CD1c-positive myeloid dendritic cell (primary cell): ENCODE results near the gene ACAA1.
A peak's percentile ranks its signal among the peaks of the same experiment; 100 is the strongest.

Source experiments
- DNase-seq: peaks from one replicate; pipeline ENCODE4 v3.0.0-alpha.2; 2016; ENCODE audit errors: extremely low spot score

ACAA1 gene

DNA sequence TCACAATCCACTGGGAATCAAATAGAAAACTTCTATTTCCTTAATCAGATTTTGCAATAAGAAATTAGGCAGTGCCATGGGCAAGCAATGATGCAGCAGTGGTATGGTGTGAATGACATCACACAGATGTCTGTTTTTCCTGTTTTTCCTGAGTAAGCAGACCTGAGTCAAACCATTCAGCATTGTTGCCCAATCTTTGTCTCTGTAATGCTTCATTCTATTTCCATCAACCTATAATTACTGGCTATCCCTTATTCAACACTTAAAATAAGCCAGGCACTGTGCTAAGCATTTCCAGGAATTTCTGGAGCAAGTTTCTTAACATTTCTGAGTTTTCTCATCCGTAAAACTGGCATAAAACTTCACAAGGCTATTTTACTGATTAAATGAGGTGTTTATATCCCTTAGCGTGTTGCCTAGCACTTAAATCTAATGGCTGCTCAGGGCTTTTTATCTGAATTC, 17.1 kb upstream of the ACAA1 start:
- DNase-seq, result peak; percentile 84

DNA sequence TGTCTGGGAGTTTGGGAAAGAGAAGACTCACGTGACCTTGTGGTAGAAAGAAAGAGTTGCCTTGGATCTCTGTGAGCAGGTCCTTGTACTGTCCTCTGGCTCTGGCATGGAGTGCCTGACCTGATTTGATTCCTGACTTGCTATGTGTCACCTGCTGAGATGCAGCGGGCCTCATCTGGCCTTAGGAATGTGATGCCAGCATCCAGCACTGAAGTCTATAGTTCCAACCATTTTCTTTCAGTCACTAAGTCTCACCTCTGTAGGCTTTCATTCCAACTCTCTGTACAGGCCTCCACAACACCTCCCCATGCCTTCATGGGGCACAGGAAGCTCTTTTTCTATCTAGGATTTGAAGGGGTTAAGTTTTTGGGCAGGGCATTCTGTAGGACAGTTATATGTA, 16.3 kb upstream of the ACAA1 start:
- no peak for DNase-seq

DNA sequence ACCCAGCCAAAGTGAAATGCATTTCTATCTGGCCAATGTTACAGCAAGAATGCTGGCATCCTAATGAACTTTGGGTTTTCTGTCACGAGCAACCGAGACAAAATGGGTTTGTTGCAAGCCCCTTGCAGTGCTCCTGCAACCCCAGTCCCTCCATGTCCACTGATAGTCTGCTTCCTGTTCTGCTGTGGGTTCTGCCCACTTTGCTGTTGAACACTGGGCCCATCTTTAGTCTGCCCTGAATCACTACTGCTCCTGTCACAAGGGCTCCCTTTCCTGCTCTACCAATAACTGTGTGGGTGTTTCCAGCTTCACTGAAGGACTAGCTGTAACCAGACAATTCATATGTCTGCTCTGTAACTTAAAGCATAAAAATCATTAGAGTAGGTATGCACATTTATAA, 15.7 kb upstream of the ACAA1 start:
- DNase-seq, result peak; percentile 68

DNA sequence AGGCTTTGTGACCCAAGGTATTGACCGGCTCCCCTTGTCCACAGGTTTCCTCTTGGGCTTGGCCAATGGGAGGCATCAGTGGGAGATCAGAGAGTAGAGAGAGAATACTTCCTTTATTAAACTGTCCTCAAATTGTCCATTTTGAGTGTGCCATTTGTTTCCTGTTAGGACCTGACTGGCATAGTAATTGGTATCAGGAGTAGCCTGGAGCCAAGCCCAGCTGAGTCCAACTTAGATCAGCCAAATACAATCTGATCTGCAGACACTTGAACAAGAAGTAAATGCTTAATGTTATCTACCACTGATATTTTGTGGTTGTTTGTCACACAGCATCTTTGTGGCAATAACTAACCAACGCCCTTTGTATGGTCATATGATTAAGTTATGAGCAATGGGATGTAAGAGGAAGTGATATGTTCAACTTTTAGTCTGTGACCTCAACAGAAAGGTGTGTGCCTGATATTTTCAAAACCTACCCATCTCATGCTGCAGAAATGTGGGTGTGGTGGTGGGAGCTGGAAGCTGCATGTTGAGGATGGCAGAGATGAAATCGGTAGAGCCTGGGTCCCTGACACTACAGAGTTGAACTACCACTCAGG, 14.8 kb upstream of the ACAA1 start:
- peak; percentile 80 for DNase-seq

DNA sequence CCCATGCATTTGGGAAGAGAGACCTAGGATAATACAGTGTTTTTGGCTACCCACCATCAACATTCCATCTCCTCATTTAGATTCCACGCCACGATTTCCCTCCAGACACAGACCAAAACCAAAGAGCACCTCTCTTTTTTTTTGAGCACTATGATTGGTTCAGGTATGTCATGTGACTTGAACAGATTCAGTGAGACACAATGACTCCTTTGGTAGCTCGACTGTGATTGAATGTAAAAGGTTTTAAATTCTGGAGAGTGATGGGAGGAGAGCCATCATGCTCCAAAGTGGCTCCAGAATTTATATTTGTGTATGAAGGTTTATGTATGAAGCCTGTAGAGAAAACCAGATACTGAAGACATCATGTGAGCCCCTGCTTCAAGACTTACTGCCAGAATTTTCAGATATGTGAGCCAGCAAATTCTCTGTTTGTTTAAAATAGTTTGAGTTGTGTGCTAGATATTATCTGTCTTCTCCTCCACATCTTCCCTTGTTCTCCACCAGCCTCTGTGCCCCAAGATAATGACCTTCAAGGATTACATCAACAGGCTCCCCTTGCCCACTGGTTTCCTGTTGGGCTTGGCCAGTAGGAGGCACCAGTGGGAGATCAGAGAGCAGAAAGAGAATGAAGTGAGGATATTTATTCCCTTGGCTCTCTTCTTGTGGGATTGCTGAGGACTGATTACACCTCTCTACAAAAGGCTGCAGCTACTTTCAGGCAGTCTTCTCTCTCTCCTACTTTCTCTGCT, 14.0 kb upstream of the ACAA1 start:
- no peak for DNase-seq

DNA sequence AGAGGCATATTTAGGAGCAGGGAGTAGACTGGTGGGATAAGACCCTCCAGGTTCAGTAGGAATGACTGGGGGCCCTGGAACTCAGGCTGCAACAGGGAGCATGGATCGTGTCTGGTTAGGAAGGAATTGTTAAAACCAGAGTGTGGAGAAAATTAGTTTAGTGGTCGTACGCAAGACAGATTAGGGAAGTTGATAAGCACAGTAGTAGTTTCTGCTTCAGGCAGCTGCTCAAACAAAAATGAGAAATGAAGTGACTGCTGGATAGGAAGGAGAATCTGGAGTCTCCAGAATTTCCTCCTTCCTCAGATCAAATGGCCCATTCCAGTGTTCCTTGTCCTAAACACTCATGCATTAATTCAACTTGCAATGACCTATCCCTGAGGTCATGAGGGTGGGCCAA, 12.8 kb upstream of the ACAA1 start:
- DNase-seq, result peak; percentile 61

DNA sequence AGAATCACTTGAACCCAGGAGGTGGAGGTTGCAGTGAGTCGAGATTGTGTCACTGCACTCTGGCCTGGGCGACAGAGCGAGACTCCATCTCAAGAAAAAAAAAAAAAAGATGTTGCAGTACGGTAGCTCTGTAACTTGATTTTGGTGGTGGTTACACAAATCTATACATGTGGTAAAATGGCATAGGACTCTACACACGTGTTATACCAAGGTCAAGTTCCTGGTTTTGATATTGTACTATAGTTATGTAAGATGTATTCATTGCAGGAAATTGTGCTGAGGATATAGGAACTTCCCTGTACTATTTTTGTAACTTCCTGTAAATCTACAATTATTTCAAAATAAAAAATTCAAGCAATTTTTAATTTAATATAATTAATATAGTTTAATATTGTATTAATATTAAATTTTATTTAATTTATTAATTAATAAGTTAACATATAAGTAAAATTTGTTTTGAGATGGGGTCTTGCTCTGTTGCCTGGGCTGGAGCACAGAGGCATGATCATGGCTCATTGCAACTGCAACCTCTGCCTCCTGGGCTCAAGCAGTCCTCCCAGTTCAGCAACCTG, 11.5 kb upstream of the ACAA1 start:
- peak; percentile 87 for DNase-seq

DNA sequence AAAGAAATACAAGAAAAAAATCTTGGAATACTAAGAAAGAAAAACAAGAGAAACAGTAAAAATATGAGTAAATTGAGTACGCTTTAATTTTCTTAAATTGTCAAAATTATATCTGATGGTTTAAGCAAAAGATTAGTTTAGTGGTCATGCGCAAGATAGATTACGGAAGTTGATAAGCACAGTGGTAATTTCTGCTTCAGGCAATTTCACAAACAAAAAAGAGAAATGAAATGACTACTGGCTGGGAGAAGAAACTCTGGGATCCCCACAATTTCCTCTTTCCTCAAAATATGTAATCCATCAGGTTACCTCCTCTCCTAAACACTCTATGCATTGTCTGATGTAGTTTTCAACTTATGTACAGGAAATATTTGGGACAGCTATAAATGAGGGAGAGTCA, 10.5 kb upstream of the ACAA1 start:
- DNase-seq, result peak; percentile 89

DNA sequence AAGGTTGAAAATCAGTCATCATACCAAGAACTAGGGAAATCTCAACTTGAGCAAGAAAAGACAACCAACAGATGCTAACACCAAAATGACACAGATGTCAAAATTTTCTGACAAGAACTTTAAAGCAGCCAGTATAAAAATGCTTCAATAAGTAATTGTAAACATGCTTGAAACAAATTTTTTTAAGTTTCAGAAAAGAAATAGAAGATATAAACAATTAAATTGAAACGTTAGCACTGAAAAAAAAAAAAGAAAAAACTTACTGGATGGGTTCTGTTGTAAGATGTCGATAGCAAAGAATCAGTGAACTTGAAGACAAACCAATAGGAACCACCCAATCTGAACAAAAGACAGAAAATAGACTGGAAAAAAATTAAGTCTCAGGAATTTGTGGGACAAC, 9.6 kb upstream of the ACAA1 start:
- no peak for DNase-seq

DNA sequence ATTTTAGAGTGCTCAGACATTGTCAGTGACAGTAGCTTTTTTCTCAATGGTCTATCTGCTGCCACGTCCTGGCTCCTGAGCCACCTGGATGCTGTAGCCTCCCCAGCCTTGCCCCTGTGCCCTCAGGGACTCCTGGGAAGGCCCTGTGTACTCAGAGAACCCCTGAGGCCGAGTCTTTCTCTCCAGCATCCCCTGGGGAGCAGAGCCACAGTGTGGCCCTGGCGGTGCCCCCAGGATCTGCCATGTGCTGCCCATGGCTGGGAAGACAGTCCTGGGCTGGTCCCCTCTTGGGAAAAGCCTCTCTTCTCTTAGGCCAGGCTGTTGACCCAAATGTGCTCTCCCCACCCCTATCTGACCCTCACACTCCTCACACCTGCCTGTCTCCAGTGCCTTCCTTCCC, 6.6 kb upstream of the ACAA1 start:
- DNase-seq, result no peak

DNA sequence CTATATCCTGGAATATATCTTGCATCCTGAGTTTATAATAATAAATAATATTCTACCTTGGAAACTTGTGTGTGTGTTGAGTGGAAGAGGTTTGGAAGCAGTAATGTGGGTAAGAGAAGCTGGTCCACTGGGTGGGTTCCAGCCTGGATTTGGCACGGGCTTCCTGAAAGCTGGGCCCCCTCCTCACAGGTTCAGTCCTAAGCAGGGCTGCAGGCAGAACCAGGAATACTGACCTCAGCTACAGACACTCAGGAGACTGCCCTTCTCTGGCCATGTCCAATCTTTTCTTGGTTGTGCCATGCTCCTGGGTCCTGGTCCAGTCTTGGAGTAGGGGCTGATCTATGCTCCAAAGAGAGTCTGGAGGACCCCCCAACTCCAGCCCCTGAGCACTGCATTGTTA, 6.0 kb upstream of the ACAA1 start:
- DNase-seq, result no peak

DNA sequence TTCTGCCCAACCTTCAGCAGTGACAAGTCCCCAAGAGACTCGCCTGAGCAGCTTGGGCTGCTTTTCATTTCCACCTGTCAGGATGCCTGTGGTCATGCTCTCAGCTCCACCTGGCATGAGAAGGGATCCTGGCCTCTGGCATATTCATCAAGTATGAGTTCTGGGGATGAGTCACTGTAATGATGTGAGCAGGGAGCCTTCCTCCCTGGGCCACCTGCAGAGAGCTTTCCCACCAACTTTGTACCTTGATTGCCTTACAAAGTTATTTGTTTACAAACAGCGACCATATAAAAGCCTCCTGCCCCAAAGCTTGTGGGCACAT, 5.0 kb upstream of the ACAA1 start:
- DNase-seq, result no peak

DNA sequence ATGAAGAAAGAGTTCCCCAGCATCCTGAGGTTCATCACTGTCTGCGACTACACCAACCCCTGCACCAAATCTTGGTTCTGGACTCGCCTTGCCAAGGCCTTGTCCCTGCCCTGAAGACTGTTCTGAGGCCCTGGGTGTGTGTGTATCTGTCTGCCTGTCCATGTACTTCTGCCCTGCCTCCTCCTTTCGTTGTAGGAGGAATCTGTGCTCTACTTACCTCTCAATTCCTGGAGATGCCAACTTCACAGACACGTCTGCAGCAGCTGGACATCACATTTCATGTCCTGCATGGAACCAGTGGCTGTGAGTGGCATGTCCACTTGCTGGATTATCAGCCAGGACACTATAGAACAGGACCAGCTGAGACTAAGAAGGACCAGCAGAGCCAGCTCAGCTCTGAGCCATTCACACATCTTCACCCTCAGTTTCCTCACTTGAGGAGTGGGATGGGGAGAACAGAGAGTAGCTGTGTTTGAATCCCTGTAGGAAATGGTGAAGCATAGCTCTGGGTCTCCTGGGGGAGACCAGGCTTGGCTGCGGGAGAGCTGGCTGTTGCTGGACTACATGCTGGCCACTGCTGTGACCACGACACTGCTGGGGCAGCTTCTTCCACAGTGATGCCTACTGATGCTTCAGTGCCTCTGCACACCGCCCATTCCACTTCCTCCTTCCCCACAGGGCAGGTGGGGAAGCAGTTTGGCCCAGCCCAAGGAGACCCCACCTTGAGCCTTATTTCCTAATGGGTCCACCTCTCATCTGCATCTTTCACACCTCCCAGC, 4.4 kb upstream of the ACAA1 start:
- DNase-seq, result no peak

DNA sequence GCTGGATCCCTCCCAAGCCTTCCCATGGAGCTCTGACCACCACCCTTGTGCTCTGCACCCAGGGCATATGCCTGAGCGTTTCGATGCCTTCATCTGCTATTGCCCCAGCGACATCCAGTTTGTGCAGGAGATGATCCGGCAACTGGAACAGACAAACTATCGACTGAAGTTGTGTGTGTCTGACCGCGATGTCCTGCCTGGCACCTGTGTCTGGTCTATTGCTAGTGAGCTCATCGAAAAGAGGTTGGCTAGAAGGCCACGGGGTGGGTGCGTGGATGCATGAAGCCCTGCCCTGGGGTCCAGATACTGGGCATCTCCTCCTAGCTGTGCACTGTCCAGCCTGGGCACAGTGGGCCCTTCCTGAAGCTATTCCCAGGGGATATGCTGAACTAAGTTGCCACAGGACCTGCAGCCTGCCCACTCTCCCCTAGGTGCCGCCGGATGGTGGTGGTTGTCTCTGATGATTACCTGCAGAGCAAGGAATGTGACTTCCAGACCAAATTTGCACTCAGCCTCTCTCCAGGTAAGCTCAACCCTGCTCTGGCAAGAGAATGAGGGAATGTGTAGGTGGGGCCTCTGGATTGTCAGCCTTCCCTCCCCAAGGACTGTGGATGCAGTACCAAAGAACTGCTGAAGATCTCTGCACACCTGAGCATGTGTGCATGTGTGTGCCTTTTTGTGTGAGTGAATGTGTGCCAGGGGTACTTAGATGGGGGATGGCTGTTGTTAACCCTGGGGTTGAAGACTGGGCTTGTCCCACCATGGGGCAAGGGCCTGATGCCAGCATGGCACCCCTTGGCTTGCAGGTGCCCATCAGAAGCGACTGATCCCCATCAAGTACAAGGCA, 3.6 kb upstream of the ACAA1 start:
- no peak for DNase-seq

DNA sequence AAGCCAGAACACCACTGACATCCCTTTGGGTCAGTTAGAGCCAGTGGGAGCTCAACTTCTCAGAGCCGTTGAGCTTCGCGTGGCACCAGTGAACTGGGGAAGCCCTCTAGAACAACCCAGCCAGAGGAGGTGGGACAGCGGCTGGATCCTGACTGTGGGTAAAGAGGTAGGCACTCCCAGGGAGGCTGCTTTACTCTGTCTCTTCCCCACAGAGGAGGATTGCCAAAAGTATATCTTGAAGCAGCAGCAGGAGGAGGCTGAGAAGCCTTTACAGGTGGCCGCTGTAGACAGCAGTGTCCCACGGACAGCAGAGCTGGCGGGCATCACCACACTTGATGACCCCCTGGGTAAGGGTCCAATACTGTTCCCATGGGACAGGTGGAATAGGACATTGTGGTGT, 2.7 kb upstream of the ACAA1 start:
- DNase-seq, result no peak

DNA sequence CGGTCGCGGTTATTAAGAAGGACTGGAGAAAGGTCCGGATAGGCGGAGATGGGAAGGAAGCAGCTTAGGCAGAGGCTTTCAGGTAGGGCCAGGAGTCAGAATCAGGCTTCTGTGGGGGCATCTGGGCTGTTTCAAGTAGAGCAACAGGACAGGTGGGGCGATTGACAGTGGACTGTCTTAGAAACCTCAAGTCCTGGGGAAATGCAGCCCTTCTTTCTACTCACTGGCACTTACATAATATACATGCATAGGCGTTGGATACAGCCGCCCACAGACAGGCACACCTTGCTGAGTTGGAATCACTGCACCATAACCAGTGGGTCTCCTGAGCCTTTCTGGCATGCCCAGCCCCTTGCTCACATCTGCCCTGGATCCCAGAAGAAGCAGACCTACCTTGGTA, 2.3 kb upstream of the ACAA1 start:
- DNase-seq, result no peak

DNA sequence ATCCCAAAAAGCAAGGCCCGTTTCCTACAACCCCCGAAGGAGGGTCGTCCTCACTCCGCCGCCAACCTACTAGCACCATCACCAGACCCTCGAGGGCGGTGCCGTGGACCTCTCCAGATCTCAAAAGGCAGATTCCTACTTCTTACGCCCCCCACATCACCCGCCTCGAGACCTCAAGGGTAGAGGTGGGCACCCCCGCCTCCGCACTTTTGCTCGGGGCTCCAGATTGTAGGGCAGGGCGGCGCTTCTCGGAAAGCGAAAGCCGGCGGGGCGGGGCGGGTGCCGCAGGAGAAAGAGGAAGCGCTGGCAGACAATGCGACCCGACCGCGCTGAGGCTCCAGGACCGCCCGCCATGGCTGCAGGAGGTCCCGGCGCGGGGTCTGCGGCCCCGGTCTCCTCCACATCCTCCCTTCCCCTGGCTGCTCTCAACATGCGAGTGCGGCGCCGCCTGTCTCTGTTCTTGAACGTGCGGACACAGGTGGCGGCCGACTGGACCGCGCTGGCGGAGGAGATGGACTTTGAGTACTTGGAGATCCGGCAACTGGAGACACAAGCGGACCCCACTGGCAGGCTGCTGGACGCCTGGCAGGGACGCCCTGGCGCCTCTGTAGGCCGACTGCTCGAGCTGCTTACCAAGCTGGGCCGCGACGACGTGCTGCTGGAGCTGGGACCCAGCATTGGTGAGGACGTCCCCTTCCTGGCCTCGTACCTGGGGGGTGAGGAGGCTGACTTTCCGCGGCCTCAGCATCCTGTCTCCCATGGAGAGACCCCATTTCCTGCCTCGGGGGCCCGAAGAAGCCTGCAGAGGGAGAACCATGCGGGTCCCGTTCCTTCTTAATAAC, 1.6 kb upstream of the ACAA1 start, which contains the start of gene MYD88:
MYD88 (plus strand) TSS at position 313 of the 842 bp plus-strand sequence; CDS start at position 353, 40 bp downstream.
- peak; percentile 92 for DNase-seq

DNA sequence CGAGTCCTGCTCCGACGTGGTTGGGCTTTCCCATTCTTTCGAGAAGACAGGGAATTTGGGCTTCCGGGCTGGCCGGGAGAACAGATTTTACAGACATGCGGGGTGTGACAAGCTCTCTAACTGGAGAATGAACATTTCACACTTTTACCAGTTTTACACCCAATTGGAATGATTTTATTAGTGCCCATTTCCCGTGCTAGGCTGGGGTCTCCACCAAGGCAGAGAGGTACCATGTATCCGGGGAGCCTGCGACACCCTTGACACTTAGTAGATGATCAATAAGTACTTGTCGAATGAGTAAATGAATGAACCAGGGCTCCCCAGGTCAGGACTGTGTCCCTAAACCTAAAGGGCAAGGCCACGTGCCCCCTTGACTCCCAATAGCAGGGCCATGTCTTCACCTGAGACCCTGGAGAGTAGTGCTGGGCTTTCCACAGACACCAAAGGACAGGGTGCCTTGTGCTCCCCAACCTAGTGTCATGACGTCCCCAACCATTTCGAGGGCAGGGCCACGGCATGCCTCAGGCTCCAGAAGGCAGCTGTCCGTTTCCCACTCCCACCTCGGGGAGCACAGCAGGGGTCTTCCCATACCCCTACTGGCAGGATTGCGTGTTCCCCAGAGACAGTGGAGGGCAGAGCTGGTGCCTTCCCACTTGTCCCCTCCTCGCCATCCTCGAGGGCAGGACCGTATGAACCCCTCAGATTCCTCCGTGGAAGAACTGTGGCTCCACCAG, 855 bp upstream of the ACAA1 start:
- DNase-seq, result no peak

DNA sequence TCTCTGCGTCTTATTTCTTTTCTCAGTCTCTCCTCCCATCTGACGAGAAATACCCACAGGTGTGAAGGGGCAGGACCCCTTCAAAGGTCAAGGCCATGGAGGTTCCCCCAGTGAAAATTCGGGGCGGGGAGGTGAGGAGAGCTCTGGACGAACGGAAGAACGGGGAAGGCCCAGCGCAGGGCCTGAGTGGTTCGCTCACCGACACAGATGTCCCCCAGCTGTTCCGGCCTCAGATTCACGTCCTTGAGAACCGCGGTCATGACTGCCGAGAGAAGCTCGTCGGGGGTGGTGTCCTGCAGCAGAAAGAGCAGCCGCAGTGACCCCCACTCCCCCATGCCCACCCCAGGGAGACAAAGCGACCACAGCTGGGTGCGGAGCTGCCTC, 542 bp downstream of the ACAA1 start:
- DNase-seq, result no peak

DNA sequence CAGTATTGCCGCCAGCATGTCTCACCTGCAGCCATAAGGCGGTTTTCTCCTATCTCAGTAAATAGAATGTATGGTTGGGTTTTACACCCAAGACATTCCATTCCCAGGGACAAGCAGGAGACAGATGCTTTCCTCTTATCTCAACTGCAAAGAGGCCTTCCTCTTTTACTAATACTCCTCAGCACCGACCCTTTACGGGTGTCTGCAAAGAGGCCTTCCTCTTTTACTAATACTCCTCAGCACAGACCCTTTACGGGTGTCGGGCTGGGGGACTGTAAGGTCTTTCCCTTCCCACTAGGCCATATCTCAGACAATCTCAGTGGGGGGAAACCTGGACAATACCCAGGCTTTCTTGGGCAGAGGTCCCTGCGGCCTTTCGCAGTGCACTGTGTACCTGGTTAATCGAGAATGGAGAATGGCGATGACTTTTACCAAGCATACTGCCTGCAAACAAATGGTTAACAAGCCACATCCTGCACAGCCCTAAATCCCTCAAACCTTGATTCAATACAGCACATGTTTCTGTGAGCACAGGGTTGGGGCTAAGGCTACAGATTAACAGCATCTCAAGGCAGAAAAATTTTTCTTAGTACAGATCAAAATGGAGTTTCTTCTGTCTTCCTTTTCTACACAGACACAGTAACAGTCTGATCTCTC, 1.2 kb downstream of the ACAA1 start:
- peak; percentile 50 for DNase-seq
